Measurements from ENCODE around the gene SLC17A7. TPM values are rescaled to one million over a fixed set of nuclear protein-coding genes. Genes with fewer than 3 reads are reported as not detected.

The SLC17A7 gene
- total and polyA plus RNA-seq, 2 donors (not counting 3 experiments of a cell fraction or from before 2014, with no cell fraction given): 0.07 to 0.13 TPM

DNA sequence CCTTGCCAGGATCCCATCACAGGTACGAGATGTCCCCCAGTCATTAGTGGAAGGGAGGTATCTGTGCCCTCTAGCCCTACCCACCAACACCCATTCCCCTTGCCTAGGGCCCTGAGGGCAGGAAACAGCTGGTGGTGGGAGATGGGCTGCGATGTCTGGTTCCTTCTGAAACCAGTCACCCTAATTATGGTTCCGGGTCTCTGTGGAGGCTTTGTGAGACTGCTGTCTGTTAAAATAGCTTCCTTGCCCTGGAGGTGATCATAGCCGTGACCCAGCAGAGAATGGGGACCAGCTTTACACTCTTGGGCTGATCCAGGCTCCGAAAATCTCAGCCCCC, 17.2 kb upstream of the SLC17A7 start:
- Histone ChIP-seq H3K4me2 (ENCODE audit: insufficient read depth, low read length) (no peak overlapping the region), H3K27me3 (ENCODE audit: control insufficient read depth in 2 of 2, insufficient read depth in 2 of 2, low read length in 2 of 2) (no peaks in the 10 kb centered on the region), H3K4me1 (ENCODE audit: control insufficient read depth, extremely low read depth, insufficient read depth, low read length) (peaks cover 6% of the 10 kb centered on the region), H3K4me3 (replicated peaks in 1 of 3; ENCODE audit: insufficient read depth in 1 of 3, low read depth in 1 of 3, low read length in 3 of 3) (no peak overlapping the region), H3K36me3 (ENCODE audit: control insufficient read depth in 2 of 2, extremely low read depth in 1 of 2, insufficient read depth in 2 of 2, low read length in 2 of 2) (no peaks in the 10 kb centered on the region), H2AFZ (ENCODE audit: low read depth, low read length) (no peak overlapping the region), H3K9me1 (replicated peaks; ENCODE audit: control insufficient read depth, extremely low read depth, insufficient read depth, low read length) (no peaks in the 10 kb centered on the region), H3K27ac (ENCODE audit: insufficient read depth, low read depth, low read length) (no peak overlapping the region), H4K20me1 (replicated peaks; ENCODE audit: control insufficient read depth, extremely low read depth, insufficient read depth, low read length) (no peaks in the 10 kb centered on the region), H3K9me3 (replicated peaks; ENCODE audit: control insufficient read depth, insufficient read depth, low read length) (no peaks in the 10 kb centered on the region), H3K79me2 (ENCODE audit: control insufficient read depth, insufficient read depth, low read length) (peaks cover 2% of the 10 kb centered on the region), H3K9ac (replicated peaks; ENCODE audit: extremely low read depth, insufficient read depth, low read length) (no peak overlapping the region)
- BruUV-seq (replicated peaks): no TSS peak
- dilution Hi-C loops (cut with MboI; ENCODE audit: extremely low pct_ligation_motif_present, low sequenced_read_pairs) (no loop called here), intact Hi-C loops (cut with micrococcal nuclease) (no loop called here)
- no peak for DNase-seq (ENCODE audit: low read depth, low spot score)
- CTCF ChIA-PET: no interaction called here
- TF ChIP-seq MYC (IDR thresholded peaks at IDR 0.05; ENCODE audit: low read depth, low read length): no peak
- no peak for TF ChIP-seq POLR2AphosphoS5 (IDR thresholded peaks at IDR 0.05; ENCODE audit: insufficient read depth, low read depth, low read length)
- TF ChIP-seq, protein P1, sequence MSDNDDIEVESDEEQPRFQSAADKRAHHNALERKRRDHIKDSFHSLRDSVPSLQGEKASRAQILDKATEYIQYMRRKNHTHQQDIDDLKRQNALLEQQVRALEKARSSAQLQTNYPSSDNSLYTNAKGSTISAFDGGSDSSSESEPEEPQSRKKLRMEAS (IDR thresholded peaks at IDR 0.05; ENCODE audit: insufficient read depth, insufficient read length): no peak
- TF ChIP-seq FOS (IDR thresholded peaks at IDR 0.05; ENCODE audit: borderline replicate concordance, insufficient read depth, low read length): no peak
- POLR2A ChIA-PET: no interaction called here
- no peak for FAIRE-seq

DNA sequence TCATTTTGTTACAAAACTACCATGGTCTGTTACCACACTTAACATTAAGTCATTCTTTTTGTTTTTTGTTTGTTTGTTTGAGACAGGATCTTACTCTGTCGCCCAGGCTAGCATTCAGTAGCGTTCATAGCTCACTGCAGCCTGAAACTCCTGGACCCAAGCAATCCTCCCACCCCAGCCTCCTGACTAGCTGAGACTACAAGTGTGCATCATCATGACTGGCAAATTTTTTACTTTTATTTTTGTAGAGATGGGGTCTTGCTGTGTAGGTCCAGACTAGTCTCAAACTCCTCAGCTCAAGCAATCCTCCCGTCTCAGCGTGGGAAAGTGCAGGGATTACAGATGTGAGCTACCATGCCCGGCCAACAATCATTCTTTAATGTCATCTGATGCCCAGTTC, 15.0 kb upstream of the SLC17A7 start:
- no peak for FAIRE-seq
- POLR2A ChIA-PET: no interaction called here
- dilution Hi-C loops (cut with MboI; ENCODE audit: extremely low pct_ligation_motif_present, low sequenced_read_pairs): no loop called here

More for the DNA sequence above, 15.0 kb upstream of the SLC17A7 start:
- Histone ChIP-seq H3K27me3 (ENCODE audit: control insufficient read depth in 2 of 2, insufficient read depth in 2 of 2, low read length in 2 of 2) (no peaks in the 10 kb centered on the region), H3K4me3 (replicated peaks in 1 of 3; ENCODE audit: insufficient read depth in 1 of 3, low read depth in 1 of 3, low read length in 3 of 3) (no peak overlapping the region), H3K79me2 (ENCODE audit: control insufficient read depth, insufficient read depth, low read length) (peaks cover 3% of the 10 kb centered on the region), H3K4me2 (ENCODE audit: insufficient read depth, low read length) (no peak overlapping the region), H3K9ac (replicated peaks; ENCODE audit: extremely low read depth, insufficient read depth, low read length) (no peak overlapping the region), H4K20me1 (replicated peaks; ENCODE audit: control insufficient read depth, extremely low read depth, insufficient read depth, low read length) (no peaks in the 10 kb centered on the region), H3K4me1 (ENCODE audit: control insufficient read depth, extremely low read depth, insufficient read depth, low read length) (peaks cover 6% of the 10 kb centered on the region), H2AFZ (ENCODE audit: low read depth, low read length) (no peak overlapping the region), H3K36me3 (ENCODE audit: control insufficient read depth in 2 of 2, extremely low read depth in 1 of 2, insufficient read depth in 2 of 2, low read length in 2 of 2) (no peaks in the 10 kb centered on the region), H3K27ac (ENCODE audit: insufficient read depth, low read depth, low read length) (no peak overlapping the region), H3K9me1 (replicated peaks; ENCODE audit: control insufficient read depth, extremely low read depth, insufficient read depth, low read length) (no peaks in the 10 kb centered on the region), H3K9me3 (replicated peaks; ENCODE audit: control insufficient read depth, insufficient read depth, low read length) (no peaks in the 10 kb centered on the region)
- CTCF ChIA-PET: interaction anchor here (1.5 kb wide), 1 partner anchor 17 kb away, joined by 5 read pairs; the partner anchor contains the start of gene FLT3LG
- no TSS peak for BruUV-seq (replicated peaks)
- TF ChIP-seq, protein P1 (IDR thresholded peaks at IDR 0.05; ENCODE audit: insufficient read depth, insufficient read length): no peak
- TF ChIP-seq POLR2A (IDR thresholded peaks at IDR 0.05; ENCODE audit: low read depth, low read length) (no peak), JUN (IDR thresholded peaks at IDR 0.05; ENCODE audit: borderline replicate concordance, insufficient read depth, insufficient read length, low read depth) (no peak), MYC (IDR thresholded peaks at IDR 0.05; ENCODE audit: low read depth, low read length) (no peak), FOS (IDR thresholded peaks at IDR 0.05; ENCODE audit: borderline replicate concordance, insufficient read depth, low read length) (no peak), POLR2AphosphoS5 (IDR thresholded peaks at IDR 0.05; ENCODE audit: insufficient read depth, low read depth, low read length) (no peak), GATA2 (IDR thresholded peaks at IDR 0.05; ENCODE audit: insufficient read depth, insufficient read length, low read depth, low read length) (no peak), EZH2 (IDR thresholded peaks at IDR 0.05; ENCODE audit: borderline replicate concordance, low read depth, low read length, severe bottlenecking) (no peak)
- TF ChIP-seq, protein P2, sequence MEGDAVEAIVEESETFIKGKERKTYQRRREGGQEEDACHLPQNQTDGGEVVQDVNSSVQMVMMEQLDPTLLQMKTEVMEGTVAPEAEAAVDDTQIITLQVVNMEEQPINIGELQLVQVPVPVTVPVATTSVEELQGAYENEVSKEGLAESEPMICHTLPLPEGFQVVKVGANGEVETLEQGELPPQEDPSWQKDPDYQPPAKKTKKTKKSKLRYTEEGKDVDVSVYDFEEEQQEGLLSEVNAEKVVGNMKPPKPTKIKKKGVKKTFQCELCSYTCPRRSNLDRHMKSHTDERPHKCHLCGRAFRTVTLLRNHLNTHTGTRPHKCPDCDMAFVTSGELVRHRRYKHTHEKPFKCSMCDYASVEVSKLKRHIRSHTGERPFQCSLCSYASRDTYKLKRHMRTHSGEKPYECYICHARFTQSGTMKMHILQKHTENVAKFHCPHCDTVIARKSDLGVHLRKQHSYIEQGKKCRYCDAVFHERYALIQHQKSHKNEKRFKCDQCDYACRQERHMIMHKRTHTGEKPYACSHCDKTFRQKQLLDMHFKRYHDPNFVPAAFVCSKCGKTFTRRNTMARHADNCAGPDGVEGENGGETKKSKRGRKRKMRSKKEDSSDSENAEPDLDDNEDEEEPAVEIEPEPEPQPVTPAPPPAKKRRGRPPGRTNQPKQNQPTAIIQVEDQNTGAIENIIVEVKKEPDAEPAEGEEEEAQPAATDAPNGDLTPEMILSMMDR (IDR thresholded peaks at IDR 0.05; ENCODE audit: extremely low read depth in 1 of 2, insufficient read depth in 1 of 2, low read depth in 1 of 2, low read length in 2 of 2): no peak
- no peak for DNase-seq (ENCODE audit: low read depth, low spot score)
- intact Hi-C loops (cut with micrococcal nuclease): no loop called here
